ENCODE measurements around the gene RAB19.

GRCh38 chr7:140463111-140463510, 59.3 kb downstream of the RAB19 start:
- TF ChIP-seq CTCF (IDR thresholded peaks at IDR 0.05) (no peak), POLR2A (IDR thresholded peaks at IDR 0.05) (no peak)
